Measurements from ENCODE around the gene DIP2B. TPM values are rescaled to one million over a fixed set of nuclear protein-coding genes. Genes with fewer than 3 reads are reported as not detected.
A peak's percentile ranks its signal among the peaks of the same experiment; 100 is the strongest.

The DIP2B gene
- total and polyA plus RNA-seq, 2 donors (not counting 1 experiment from before 2014, with no cell fraction given) = 12.6 to 21.0 TPM

DNA sequence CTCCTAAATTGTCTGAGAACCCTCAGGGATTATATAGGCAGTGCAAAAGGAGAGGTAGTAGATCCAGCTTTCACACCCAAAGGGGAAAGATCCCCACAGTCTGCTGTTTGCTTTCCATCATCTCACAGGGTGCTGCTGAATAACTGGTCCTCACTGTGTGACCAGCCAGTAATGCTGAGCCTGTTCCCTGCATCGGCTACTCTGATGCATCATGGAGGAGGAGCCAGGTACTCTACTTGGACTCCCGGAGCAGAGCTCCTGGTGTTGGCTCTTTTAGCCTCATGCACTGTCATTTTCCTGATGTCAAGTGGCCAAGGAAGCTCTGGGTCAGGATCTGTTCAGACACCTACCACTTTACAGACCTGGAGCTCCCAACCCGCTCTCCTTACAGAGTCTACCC is 131.7 kb downstream of the DIP2B start:
- no peak for TF ChIP-seq CTCF (conservative IDR thresholded peaks at IDR 0.05 in 1 of 2, IDR thresholded peaks at IDR 0.05 in 1 of 2; ENCODE audit: low read depth in 1 of 2, low read length in 2 of 2)
- TF ChIP-seq EZH2 (IDR thresholded peaks at IDR 0.05; ENCODE audit: low read length, missing control alignments) = no peak
- no peak for DNase-seq (ENCODE audit: low read depth in 2 of 2)
- H3K9ac ChIP-seq (ENCODE audit: insufficient read depth, low read length) = no peak overlapping the region
- H3K4me1 ChIP-seq (ENCODE audit: control insufficient read depth, extremely low read depth, insufficient read depth, low read length) = no peaks in the 10 kb centered on the region
- H3K4me2 ChIP-seq (ENCODE audit: extremely low read depth, insufficient read depth, low read length) = no peak overlapping the region
- H3K27me3 ChIP-seq (ENCODE audit: control insufficient read depth, insufficient read depth, low read length) = no peaks in the 10 kb centered on the region
- H3K9me3 ChIP-seq (ENCODE audit: control insufficient read depth, insufficient read depth, low read depth, low read length) = no peaks in the 10 kb centered on the region
- H4K20me1 ChIP-seq (ENCODE audit: control insufficient read depth, extremely low read depth, insufficient read depth, low read length) = no peaks in the 10 kb centered on the region
- no peak overlapping the region for H3K27ac ChIP-seq (ENCODE audit: insufficient read depth, low read length)
- H2AFZ ChIP-seq (ENCODE audit: low read length) = no peak overlapping the region
- no peaks in the 10 kb centered on the region for H3K79me2 ChIP-seq (ENCODE audit: control insufficient read depth, insufficient read depth, low read length)
- H3K36me3 ChIP-seq (ENCODE audit: control insufficient read depth, insufficient read depth, low read length) = no peaks in the 10 kb centered on the region
- no peak overlapping the region for H3K4me3 ChIP-seq (replicated peaks in 1 of 4; ENCODE audit: control extremely low read depth in 1 of 4, insufficient read depth in 1 of 4, low read depth in 3 of 4, low read length in 4 of 4)

DNA sequence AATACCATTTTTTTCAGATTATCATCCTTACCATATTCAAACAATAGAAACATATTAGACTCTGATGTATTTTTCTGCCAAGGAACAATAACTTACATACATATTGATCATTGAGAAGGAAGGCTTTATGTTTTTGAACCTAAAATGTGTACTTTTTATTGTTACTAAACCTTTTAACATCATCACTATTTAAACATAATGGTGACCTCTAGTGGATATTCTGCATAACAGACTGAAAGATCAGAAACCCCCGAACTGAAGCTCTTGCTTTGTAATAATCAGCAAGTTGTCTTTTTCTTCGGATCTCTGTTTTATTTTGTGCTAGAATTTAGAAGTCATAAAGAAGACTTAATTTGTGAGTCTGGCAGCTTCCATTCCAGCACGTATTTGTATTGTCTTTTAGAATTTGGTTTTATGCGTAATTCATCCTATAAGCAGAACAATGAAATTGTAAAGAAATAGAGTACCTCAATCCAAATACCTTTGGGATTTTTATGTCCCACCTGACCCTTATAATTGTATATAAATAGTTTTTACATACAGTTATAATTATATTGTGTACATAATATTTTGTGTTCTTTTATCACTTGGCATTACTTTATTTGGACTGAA is 133.2 kb downstream of the DIP2B start:
- Histone ChIP-seq H3K79me2 (ENCODE audit: control insufficient read depth, insufficient read depth, low read length) (no peaks in the 10 kb centered on the region), H4K20me1 (ENCODE audit: control insufficient read depth, extremely low read depth, insufficient read depth, low read length) (no peaks in the 10 kb centered on the region), H3K27me3 (ENCODE audit: control insufficient read depth, insufficient read depth, low read length) (no peaks in the 10 kb centered on the region), H3K36me3 (ENCODE audit: control insufficient read depth, insufficient read depth, low read length) (no peaks in the 10 kb centered on the region), H2AFZ (ENCODE audit: low read length) (no peak overlapping the region), H3K4me2 (ENCODE audit: extremely low read depth, insufficient read depth, low read length) (no peak overlapping the region), H3K4me1 (ENCODE audit: control insufficient read depth, extremely low read depth, insufficient read depth, low read length) (no peaks in the 10 kb centered on the region), H3K27ac (ENCODE audit: insufficient read depth, low read length) (no peak overlapping the region), H3K9me3 (ENCODE audit: control insufficient read depth, insufficient read depth, low read depth, low read length) (no peaks in the 10 kb centered on the region), H3K9ac (ENCODE audit: insufficient read depth, low read length) (no peak overlapping the region), H3K4me3 (replicated peaks in 1 of 4; ENCODE audit: control extremely low read depth in 1 of 4, insufficient read depth in 1 of 4, low read depth in 3 of 4, low read length in 4 of 4) (no peak overlapping the region)
- peak; percentile 50 to 78 for DNase-seq (ENCODE audit: low read depth in 2 of 2)
- peak; percentile 42 to 55 for TF ChIP-seq CTCF (conservative IDR thresholded peaks at IDR 0.05 in 1 of 2, IDR thresholded peaks at IDR 0.05 in 1 of 2; ENCODE audit: low read depth in 1 of 2, low read length in 2 of 2)
- TF ChIP-seq EZH2 (IDR thresholded peaks at IDR 0.05; ENCODE audit: low read length, missing control alignments) = no peak

DNA sequence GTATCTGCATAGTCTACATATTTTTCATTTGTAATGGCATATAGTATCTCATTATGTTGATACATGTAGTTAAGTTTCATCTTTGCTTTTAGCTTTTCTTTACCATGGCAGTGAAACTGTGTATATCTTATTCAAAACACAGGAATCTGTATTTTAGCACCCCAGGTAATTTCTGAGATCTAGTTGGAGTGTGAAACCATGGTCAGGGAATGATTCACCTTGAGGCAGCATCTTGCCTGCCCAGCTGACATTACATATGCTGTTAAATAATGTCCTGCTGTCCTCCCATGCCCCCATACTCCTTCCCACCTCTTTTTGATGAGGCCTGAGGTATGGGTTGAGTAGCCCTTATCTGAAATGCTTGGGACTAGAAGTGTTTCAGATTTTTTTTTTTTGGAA is 133.7 kb downstream of the DIP2B start:
- H3K36me3 ChIP-seq (ENCODE audit: control insufficient read depth, insufficient read depth, low read length) = no peaks in the 10 kb centered on the region
- no peak overlapping the region for H3K4me3 ChIP-seq (replicated peaks in 1 of 4; ENCODE audit: control extremely low read depth in 1 of 4, insufficient read depth in 1 of 4, low read depth in 3 of 4, low read length in 4 of 4)
- no peaks in the 10 kb centered on the region for H3K27me3 ChIP-seq (ENCODE audit: control insufficient read depth, insufficient read depth, low read length)
- TF ChIP-seq CTCF (conservative IDR thresholded peaks at IDR 0.05 in 1 of 2, IDR thresholded peaks at IDR 0.05 in 1 of 2; ENCODE audit: low read depth in 1 of 2, low read length in 2 of 2) = no peak
- TF ChIP-seq EZH2 (IDR thresholded peaks at IDR 0.05; ENCODE audit: low read length, missing control alignments) = no peak
- H3K9me3 ChIP-seq (ENCODE audit: control insufficient read depth, insufficient read depth, low read depth, low read length) = no peaks in the 10 kb centered on the region
- H3K27ac ChIP-seq (ENCODE audit: insufficient read depth, low read length) = no peak overlapping the region
- DNase-seq (ENCODE audit: low read depth in 2 of 2) = no peak
- no peaks in the 10 kb centered on the region for H4K20me1 ChIP-seq (ENCODE audit: control insufficient read depth, extremely low read depth, insufficient read depth, low read length)
- H3K9ac ChIP-seq (ENCODE audit: insufficient read depth, low read length) = no peak overlapping the region
- H3K4me2 ChIP-seq (ENCODE audit: extremely low read depth, insufficient read depth, low read length) = no peak overlapping the region
- no peaks in the 10 kb centered on the region for H3K79me2 ChIP-seq (ENCODE audit: control insufficient read depth, insufficient read depth, low read length)
- H3K4me1 ChIP-seq (ENCODE audit: control insufficient read depth, extremely low read depth, insufficient read depth, low read length) = no peaks in the 10 kb centered on the region
- no peak overlapping the region for H2AFZ ChIP-seq (ENCODE audit: low read length)
